ENCODE results near the gene LBH.

LBH gene

DNA sequence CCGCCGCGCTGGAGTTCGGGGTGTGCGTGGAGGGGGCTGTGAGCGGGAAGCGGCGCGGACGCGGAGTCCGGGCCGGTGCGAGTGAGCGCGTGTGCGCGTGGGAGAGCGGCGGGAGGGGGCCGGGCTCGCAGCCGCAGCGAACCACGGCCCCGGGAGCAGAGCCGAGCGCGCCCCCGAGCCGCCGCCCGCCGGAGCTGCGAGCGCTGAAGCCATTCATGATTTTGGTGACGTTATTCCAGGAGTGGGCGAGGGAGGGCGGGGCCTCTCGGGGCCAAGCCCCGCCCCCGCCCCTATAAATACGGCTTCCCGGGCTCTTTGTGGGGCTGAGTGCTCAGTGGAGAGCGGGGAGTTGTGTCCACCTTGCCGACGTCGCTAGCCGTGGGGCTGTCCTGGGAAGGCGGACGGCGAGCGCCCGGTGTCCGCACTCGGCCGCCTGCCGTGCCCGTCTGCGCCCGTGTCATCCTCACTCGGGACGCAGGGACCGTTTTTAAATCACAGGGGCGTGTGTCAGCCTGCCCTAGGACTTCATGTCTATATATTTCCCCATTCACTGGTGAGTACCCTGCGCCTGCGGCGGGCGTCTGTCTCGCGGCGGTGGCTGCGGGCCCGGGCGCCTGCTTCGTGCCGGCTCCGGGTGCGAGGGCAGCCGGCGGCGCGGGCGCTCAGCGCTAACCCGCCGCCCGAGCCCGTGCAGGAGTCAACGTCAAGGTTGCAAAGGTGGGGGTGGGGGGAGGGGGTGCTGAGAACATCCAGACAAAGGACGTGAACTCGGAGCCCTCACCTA lies at the start of gene LBH:
LBH (plus strand) TSS at position 323 of the 784 bp plus-strand sequence; CDS start at position 528, 205 bp downstream.
- peak; percentile 96 for DNase-seq (ENCODE audit: low spot score)

DNA sequence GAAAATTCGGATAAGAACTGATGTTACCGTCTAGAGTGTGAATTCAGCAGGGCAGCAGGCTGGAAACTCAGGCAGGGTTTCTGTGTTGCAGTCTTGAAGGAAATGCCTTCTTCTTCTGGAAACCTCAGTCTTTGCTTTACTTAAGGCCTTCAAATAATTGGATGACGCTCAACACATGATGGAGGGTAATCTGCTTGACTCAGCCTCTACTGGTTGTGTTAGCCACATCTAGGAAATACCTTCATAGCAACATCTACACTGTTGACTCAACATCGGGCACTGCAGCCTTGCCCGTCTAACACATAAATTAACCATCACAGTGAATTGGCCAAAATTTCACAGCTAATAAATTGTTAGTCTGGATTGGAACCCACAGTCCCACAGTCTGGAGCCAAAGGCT lies 47.3 kb upstream of the LBH start:
- DNase-seq (ENCODE audit: low spot score), result no peak

DNA sequence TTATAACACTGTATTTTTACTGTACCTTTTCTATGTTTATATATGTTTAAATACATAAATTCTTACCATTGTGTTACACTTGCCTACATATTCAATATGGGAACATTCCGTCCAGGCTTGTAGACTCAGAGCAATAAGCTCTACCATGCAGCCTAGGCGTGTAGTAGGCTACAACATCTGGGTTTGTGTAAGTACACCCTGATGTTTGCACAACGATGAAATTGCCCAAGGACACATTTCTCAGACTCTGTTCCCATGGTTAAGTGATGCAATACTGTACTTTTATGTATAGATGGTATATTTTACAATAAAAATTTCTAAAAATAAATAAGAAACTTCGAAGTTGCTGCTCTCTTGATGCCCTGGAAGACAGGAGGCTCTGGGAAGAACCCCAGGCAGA lies 46.2 kb upstream of the LBH start:
- DNase-seq (ENCODE audit: low spot score), result no peak

DNA sequence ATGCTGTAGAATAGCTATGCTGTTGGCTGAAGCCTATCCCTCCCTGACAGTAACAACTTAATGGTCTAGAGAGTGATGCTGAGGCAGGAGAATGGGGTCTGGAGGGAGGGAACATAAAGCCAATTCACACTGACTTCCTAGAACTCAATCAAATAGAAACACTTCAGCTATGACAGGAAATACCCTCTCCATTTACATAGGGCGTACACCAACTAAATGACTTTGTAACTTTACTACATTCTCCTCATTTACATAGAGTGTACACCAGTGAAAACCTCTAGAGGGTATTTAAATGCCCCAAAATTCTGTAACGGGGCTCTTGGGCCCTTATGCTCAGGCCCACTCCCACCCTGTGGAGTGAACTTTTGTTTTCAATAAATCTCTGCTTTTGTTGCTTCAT lies 43.0 kb upstream of the LBH start:
- DNase-seq (ENCODE audit: low spot score), result no peak

DNA sequence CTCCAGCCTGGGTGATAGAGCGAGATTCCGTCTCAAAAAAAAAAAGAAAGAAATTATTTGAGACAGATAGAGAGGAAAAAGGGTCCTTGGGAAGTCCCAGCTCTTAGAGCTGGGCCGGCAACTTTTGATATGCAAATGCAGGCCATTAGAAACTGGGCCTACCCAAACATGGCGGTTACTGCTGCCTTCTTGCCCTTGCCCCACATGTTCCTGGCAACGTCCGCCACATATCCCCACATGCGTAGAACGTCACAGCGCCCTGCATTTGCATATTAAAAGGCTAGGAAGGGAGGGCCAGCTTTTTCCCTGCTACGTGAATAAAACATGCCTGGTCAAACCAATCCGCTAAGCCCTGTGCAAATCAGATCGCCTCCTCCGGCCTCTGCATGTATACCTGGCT lies 40.7 kb upstream of the LBH start:
- DNase-seq (ENCODE audit: low spot score), result no peak

DNA sequence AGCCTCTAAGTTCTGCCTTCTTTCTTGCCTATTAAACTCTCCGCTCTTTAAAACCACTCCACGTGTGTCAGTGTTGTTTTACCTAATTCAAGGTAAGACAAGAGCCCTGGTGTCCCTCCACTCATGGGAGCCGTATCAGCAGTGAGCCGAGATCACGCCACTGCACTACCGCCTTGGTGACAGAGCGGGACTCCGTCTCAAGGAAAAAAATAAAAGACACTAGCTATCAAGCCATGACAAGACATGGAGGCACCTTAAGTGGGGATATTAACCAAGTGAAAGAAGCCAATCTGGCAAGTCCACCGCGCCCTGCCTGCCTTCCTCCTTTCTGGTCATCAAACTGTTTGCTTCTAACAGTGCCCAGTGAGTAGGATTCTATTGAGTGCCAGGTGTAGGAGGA lies 40.2 kb upstream of the LBH start:
- DNase-seq (ENCODE audit: low spot score), result no peak

DNA sequence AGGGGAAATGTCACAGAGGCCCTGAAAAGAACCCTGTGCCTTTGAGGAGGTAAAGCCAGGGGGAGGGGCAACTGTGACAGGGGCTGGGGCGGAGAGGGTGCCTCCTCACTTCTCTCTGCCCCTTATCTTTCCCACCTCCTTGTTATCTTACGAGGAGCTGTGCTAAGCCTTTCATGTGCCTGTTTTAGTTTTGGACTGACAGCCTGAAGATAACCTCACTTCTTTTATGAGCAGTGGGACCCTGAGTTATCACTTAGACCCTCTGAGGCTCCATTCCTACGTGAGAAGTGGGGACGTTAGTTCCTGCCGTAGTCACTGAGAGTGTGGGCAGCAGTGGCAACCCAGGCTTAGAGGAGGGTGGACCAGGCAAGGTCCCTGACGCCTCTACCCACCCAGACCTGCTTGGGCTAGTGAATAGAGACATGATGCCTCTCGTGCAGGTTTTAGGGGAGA lies 39.5 kb upstream of the LBH start:
- no peak for DNase-seq (ENCODE audit: low spot score)

DNA sequence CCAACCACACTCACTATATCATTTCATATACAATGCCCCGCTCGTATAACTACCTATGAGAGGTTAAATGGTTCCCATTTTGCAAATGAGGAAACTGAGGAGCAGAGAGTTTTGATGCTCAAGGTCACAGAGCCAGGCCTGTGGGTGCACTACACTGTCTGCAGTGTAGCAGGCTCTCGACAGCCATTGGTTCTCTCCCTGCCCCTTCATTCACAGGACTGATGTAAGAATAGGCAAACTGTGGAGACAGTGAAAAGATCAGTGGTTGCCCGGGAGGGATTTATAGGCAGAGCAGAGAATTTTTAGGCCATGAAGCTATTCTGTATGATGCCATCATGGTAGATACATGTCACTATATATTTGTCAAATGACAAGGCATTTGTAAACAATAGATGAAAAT lies 39.0 kb upstream of the LBH start:
- DNase-seq (ENCODE audit: low spot score), result no peak

DNA sequence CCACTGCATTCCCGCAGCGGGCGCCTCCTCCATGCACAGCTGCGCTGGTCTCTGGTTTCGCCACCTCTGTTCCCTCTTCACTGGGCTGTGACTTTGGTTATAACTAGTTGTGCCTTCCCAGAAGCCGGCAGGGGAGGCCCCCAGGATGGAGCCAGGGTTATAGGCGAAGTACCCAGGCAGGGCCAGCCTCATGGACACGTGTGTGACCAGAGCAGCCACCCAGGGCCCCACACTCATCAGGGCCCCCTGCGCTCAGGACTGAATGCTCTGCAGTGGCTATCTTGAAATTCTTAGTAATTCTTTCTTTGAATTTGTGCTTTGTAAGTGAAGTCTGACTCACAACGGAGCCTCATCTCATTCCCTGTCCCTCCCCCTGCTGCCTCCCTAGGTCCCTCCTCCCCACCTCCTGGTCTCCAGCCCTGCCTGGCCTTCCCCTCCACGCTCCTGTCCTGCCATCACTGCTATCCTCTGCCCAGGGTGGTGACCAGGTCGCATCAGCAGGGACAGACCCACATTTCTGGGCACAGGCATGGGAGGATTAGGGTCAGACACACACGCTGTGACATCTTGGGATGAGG lies 38.1 kb upstream of the LBH start:
- no peak for DNase-seq (ENCODE audit: low spot score)

DNA sequence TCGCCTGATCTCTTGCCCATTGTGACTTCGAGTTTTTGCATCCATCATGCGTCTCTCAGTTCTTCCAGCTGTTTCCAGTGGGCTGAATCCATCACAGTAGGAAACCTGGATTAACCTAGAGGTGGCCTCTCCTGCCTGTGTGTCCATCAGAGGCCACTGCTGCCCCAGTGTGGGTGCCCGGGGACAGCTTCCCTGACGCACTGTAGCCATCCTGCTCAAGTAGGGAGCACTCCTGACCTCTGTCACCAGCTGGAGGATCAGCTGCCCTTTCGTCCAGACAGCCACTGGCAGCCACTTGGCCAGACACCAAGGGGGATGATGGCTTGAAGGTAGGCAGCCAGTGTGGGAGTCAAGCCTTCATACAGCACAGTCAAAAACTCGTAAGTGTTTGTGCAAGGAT lies 36.9 kb upstream of the LBH start:
- no peak for DNase-seq (ENCODE audit: low spot score)

DNA sequence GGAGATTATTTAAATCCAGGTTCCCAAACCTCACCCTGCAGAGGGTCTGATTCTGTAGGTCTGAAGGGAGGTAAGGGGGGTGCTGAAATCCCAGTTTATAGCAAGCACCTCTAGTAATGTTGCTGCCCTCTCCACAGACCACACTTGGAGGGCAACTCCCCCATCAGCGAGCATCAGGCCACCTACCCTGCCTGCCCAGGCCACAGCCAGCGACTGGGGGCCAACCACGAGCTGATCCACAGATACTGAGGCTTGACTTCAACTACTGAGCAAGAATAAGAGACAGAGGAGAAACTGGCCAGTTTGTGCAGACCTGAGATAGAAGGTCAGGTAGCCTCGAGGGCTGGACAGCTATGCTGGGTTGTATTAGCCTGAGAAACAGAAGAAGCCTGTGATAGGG lies 36.3 kb upstream of the LBH start:
- DNase-seq (ENCODE audit: low spot score), result no peak

DNA sequence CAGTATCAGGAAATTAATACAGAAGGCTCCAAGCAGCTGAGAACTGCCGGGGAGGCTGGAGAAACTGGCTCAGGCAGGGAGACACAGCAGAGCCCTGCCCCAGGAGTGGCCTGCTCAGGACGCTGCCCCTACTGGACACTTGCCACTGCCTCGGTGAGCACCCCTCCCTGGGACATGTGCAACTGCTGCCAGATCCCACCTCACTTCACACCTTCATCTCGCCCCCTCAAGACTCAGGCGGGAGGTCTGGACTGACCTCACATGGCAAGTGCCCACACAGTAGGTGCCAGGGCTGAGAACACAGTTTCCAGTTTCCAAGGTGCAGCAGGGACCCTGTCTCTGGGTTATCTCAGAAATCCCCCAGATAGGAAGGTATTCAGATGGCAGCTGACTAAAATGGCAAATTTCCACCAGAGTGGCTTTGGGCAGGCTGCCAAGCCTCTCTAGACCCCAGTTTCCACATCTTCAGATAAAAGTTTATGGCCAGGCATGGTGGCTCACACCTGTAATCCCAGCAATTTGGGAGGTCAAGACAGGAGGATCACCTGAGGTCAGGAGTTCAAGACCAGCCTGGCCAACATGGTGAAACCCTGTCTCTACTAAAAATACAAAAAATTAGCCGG lies 33.7 kb upstream of the LBH start:
- DNase-seq (ENCODE audit: low spot score), result no peak

DNA sequence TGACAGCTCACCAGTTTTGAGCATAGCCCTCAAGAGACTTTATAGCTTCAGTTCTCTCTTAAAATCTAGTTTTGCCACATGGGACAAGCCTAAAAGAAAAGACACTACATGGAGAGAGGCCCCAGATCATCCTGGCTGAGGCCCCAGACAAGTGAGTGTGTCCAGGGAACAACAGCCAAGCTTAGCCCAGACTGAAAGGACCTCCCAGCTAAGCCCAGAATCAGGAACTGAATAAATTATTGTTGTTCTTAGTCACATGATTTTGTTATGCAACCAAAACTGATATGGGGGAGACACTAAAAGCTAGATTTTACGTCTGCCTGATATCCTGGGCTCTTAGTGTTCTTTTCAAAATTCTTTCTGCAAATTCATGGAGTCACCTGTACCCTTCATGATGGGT lies 29.3 kb upstream of the LBH start:
- DNase-seq (ENCODE audit: low spot score), result peak; percentile 19

DNA sequence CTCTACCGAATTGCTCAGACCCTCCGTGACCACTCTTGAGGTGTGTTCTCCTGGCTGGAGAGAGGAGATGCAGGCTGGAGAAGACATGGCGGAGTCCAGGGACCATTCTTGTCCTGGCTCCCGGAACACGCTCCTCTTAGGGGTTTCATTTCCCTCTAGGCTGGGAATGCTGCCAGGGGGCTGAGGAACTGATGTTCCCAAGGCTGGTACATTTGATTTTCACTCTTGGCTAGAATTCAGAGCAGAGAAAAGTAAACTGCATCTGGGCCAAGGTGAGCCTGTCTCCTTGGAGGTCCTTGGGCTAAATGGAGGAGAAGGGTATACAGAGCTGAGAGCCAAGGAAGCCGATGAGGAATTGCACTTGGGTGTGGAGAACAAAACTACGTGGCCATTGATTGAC lies 28.2 kb upstream of the LBH start:
- no peak for DNase-seq (ENCODE audit: low spot score)

DNA sequence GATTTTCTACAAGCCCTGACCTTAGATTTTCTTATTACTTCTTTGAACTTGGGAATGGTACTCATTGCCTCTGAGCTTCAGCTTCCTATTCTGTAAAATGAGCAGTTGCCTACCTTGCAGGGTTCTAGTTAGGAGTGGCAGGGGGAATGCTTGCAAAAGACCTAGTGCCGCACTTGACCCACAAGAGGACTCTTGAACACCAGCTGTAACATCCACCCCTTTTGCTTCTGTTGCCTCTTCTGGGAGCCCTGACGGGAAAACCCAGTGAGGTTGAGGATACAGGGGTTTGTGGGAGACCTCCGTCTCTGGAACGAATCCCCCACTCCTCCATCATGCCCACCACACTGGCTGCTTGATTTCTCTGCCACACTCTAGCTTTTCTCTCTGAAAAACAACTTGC lies 27.1 kb upstream of the LBH start:
- DNase-seq (ENCODE audit: low spot score), result no peak

DNA sequence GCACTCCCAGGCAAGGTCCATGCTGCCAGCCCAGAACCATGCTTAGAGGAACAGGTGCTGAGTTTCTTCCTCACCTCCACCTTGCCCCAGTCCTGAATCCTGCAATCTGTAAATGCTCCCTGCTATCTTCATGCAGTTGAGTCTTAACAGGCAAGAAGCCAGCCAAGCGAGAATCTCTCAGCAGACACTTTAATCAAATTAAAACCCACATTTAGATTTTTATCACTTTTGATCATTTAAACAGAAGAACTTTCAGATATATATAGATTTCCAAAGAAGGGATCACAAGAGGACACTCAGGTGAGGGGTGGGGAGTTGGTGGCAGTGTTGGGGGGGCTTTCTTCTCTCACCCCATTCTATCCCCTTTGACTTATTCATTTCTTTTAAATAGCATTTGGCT lies 25.9 kb upstream of the LBH start:
- DNase-seq (ENCODE audit: low spot score), result no peak

DNA sequence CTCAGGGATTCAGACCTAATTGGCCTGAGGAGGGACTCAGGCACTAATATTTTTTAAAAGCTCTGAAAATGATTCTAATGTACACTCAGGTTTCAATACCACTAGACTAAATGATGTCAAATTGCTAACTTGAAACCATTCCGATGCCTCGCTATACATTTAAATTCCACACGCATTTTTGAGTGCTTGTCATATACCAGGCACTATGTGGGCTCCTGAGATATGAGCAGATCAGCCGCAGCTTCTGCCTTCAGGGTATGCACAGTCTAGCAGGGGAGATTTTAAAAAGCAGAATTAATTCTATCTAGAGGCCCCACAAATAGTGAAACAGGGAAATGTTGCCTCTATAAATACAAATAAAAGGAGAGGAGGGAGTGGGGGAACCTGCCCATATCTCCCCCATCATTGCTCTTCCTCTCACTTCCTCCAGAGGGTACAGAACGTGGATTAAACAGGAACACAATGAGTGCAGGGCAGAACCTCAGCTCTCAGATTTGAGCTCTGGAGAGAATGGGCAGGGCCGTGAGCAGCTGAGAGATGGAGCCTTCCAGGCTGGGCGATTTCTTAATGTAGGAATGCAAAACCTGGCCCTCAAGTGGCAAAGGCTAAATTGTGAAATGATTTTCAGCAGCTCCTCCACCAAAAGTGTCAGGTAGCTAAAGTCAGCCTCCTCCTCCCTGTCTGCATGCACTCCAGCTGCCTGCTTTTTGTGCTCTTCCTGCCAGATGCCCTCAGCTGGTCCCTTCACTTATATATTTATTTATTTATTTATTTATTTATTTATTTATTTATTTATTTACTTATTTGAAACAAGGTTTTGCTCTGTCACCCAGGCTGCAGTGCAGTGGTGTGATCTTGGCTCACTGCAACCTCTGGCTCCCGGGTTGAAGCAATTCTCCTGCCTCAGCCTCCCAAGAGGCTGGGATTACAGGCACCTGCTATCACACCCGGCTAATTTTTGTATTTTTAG lies 24.6 kb upstream of the LBH start:
- no peak for DNase-seq (ENCODE audit: low spot score)

DNA sequence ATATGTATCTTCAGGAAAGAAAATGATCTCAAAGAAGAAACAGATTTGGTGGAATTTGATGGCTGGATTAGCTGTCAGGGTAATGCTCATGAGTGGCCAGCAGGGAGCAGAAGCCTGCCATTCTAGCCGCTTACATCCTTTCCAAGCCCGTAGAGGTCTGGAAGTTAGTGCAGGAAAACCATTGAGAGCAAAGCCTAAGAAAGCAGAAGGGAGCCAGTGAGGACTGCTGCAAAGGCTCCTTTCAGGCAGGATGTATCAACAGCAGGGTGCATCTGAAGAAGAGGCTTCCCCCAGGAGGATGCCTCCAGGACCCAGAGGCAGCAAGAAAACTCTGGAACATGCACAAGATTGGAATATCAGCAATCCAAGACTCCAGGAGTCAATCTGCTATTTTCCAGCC lies 22.9 kb upstream of the LBH start:
- DNase-seq (ENCODE audit: low spot score), result peak; percentile 70

DNA sequence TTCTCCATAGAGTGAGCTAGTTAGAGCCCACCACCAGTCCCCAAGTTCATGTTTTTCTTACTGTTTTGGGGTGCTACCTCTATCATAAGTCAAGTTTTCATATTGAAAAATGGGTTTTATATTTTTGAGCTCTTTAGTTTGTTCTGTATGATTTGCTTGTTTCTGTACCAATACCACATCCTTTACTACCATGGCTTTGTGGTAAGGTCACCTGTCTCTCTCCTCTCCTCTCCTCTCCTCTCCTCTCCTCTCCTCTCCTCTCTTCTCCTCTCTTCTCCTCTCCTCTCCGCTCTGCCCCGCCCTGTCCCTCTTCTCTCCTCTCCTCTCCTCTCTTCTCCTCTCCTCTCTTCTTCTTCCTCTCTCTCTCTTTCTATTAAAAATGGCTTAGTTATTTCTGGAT lies 22.1 kb upstream of the LBH start:
- DNase-seq (ENCODE audit: low spot score), result no peak

DNA sequence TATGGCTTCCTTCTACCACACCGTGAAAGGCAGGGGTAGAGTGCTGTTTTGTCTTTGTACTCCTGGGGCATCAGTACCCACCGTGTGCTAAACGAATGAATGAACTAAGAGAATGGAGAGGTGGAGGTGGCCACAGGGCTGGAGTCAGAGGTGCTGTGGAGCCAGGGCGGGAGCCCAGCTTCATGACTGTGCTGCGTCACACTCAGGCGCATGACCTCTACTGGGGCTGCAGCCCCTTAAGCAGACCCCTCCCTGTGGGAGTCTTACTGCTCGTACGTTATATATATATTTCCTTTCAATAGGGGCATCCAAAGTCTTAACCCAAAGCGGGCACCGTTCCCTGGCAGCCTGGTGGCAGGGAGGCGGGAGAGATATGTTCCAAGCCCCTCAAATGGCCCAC lies 18.0 kb upstream of the LBH start:
- no peak for DNase-seq (ENCODE audit: low spot score)

DNA sequence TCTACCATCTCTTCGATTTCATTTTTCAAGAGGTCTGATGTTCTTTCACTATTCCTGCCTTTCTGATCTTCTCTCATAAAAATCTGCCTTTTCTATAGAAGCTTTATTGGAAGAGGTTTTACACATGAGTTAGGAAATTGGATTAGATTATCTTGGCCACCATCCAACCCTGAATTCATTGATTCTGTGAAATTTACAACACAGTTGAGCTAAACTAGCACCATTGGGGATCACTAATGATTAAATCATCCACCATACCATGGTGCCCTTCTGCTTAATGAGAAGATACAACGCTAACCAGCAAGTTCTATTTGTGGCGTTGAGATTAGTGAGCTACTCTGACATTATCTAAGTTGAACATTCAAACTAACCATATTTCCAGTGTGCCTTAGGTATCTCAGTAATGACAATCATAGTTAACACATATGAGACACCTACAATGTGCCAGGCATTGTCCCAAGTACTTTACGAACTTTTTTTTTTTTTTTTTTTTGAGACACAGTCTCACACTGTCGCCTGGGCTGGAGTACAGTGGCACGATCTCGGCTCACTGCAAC lies 17.3 kb upstream of the LBH start:
- no peak for DNase-seq (ENCODE audit: low spot score)

DNA sequence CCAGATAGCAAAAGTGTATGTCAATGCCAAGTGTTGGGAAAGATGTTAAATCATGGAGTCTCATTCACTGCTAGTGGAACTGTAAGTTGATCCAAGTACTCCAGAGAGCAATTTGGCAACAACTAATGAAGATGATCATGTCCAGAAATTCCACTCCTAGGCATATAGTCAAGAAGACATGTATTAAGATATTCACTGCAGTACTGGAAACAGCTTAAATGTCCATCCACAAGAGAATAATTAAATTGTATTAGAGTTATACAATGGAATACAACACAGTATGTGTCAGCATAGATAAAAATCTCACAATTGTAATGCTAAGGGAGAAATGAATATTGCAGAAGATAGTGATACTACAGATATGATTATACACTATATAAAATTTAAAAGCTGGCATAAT lies 15.2 kb upstream of the LBH start:
- DNase-seq (ENCODE audit: low spot score), result no peak
